A549 (cell line): ENCODE measurements around the gene C1QTNF1. TPM values are rescaled to one million over a fixed set of nuclear protein-coding genes. Genes with fewer than 3 reads are reported as not detected.

Source experiments
- ATAC-seq, 2 experiments: fragments of 200-7000 bp in 1 of 2; fragments of >200 bp in 1 of 2; cut with Nextera tagmentation in 1 of 2; cut with Tn5 transposase in 1 of 2; 3 replicates each; pipeline versions ENCODE4 v1.8.0 to v1.9.1; 2018 to 2020; ENCODE audit warnings: mild to moderate bottlenecking in 1 of 2, moderate library complexity in 1 of 2
- CTCF ChIA-PET: fragments of 300-600 bp; sonication (Branson Sonifier 250); formaldehyde crosslinking; extraction: SDS; loops from one replicate; lab custom pipeline; 2021; ENCODE audit warnings: antibody characterized with exemption, inconsistent platforms; lab: Yijun Ruan, JAX
- POLR2A ChIA-PET: fragments of 350-600 bp; formaldehyde crosslinking; extraction: SDS; loops from one replicate; lab custom pipeline; 2021; ENCODE audit warnings: antibody characterized with exemption, inconsistent platforms; lab: Yijun Ruan, JAX
- DNase-seq, 2 experiments: peaks; one replicate each; pipeline versions ENCODE4 v3.0.0 to v3.0.0-alpha.2; 2011 to 2016; ENCODE audit warnings: low read depth in 1 of 2, low spot score in 1 of 2
- FAIRE-seq: peaks from 2 replicates; lab custom pipeline; 2011; peaks lifted over from hg19 to GRCh38; lab: Jason Lieb, UNC
- H3K27ac ChIP-seq, 2 experiments: fragments of >200 bp; sonication (Bioruptor Twin); formaldehyde crosslinking; 3 replicates each; pipeline ENCODE4 v1.5.1; 2016 to 2017
- H3K4me1 ChIP-seq: fragments of >200 bp; sonication (Bioruptor Twin); formaldehyde crosslinking; 3 replicates; pipeline ENCODE4 v1.6.1; 2016
- H3K4me2 ChIP-seq: fragments of >200 bp; sonication (Bioruptor Twin); formaldehyde crosslinking; 3 replicates; pipeline ENCODE4 v1.6.1; 2016
- H3K4me3 ChIP-seq: fragments of >200 bp; sonication (Bioruptor Twin); formaldehyde crosslinking; 3 replicates; pipeline ENCODE4 v1.5.1; 2016
- H3K9me3 ChIP-seq: fragments of >200 bp; sonication (Bioruptor Twin); formaldehyde crosslinking; 3 replicates; pipeline ENCODE4 v1.6.1; 2016
- CHD2 ChIP-seq: fragments of 150-350 bp; IDR thresholded peaks from 2 replicates; pipeline ENCODE4 v1.6.1; 2014; ENCODE audit warnings: low read length; ENCODE audit not compliant: partially characterized antibody
- CTCF ChIP-seq: fragments of >200 bp; sonication (Bioruptor Twin); formaldehyde crosslinking; IDR thresholded peaks from 3 replicates; pipeline ENCODE4 v1.5.1; 2016
- EHF ChIP-seq: fragments of 250-450 bp; sonication (Bioruptor Pico); IDR thresholded peaks from 2 replicates; pipeline ENCODE4 v1.5.0; 2020; ENCODE audit warnings: mild to moderate bottlenecking
- EHMT2 ChIP-seq: fragments of 200-600 bp; sonication (generic); IDR thresholded peaks from 2 replicates; pipeline ENCODE4 v1.6.1; 2016; ENCODE audit warnings: antibody characterized with exemption, low read depth, mild to moderate bottlenecking, moderate library complexity
- FOSB ChIP-seq: fragments of 250-450 bp; sonication (Bioruptor Pico); IDR thresholded peaks from 2 replicates; pipeline ENCODE4 v1.5.0; 2020; ENCODE audit warnings: mild to moderate bottlenecking, moderate library complexity
- FOXS1 ChIP-seq: fragments of 250-450 bp; sonication (Bioruptor Pico); IDR thresholded peaks from 2 replicates; pipeline ENCODE4 v1.5.0; 2020; ENCODE audit warnings: mild to moderate bottlenecking, moderate library complexity
- HOXA7 ChIP-seq: fragments of 250-450 bp; sonication (Bioruptor Pico); IDR thresholded peaks from 2 replicates; pipeline ENCODE4 v1.5.0; 2020; ENCODE audit warnings: mild to moderate bottlenecking, moderate library complexity
- HOXB13 ChIP-seq: fragments of 250-450 bp; sonication (Bioruptor Pico); IDR thresholded peaks from 2 replicates; pipeline ENCODE4 v1.5.0; 2020; ENCODE audit warnings: low read depth, mild to moderate bottlenecking, moderate library complexity
- MYC ChIP-seq: IDR thresholded peaks from 2 replicates; pipeline ENCODE4 v1.6.1; 2012; ENCODE audit warnings: mild to moderate bottlenecking, inconsistent platforms, low read length, improper control_type of control experiment, borderline replicate concordance
- NFE2L2 ChIP-seq: fragments of 150-350 bp; conservative IDR thresholded peaks from 2 replicates; pipeline ENCODE4 v1.6.1; 2014; ENCODE audit warnings: low read length
- NPAS2 ChIP-seq: fragments of 250-450 bp; sonication (Bioruptor Pico); IDR thresholded peaks from 2 replicates; pipeline ENCODE4 v1.8.0; 2022; ENCODE audit warnings: mild to moderate bottlenecking, moderate library complexity, borderline replicate concordance
- NR3C1 ChIP-seq: fragments of >200 bp; sonication (Bioruptor Twin); formaldehyde crosslinking; IDR thresholded peaks from 3 replicates; pipeline ENCODE4 v1.6.1; 2017
- PHF8 ChIP-seq: fragments of 200-600 bp; sonication (generic); IDR thresholded peaks from 2 replicates; pipeline ENCODE4 v1.6.1; 2016; ENCODE audit warnings: low read depth, mild to moderate bottlenecking, antibody characterized with exemption, moderate library complexity, borderline replicate concordance
- RAD21 ChIP-seq, 2 experiments: fragments of >200 bp in 1 of 2; sonication (Bioruptor Twin) in 1 of 2; formaldehyde crosslinking in 1 of 2; IDR thresholded peaks in 1 of 2; conservative IDR thresholded peaks in 1 of 2; 2 replicates in 1 of 2; 3 replicates in 1 of 2; pipeline ENCODE4 v1.6.1; 2012 to 2018; ENCODE audit warnings: inconsistent platforms in 1 of 2
- RARB ChIP-seq: fragments of 250-450 bp; sonication (Bioruptor Pico); IDR thresholded peaks from 2 replicates; pipeline ENCODE4 v1.8.0; 2021; ENCODE audit warnings: mild to moderate bottlenecking, moderate library complexity
- RNF2 ChIP-seq: fragments of 200-600 bp; sonication (generic); IDR thresholded peaks from 2 replicates; pipeline ENCODE4 v1.6.1; 2016; ENCODE audit warnings: low read depth, mild to moderate bottlenecking, antibody characterized with exemption, moderate library complexity, borderline replicate concordance
- SMC3 ChIP-seq: fragments of >200 bp; sonication (Bioruptor Twin); formaldehyde crosslinking; IDR thresholded peaks from 3 replicates; pipeline ENCODE4 v1.6.1; 2018; ENCODE audit warnings: inconsistent platforms
- TP53 ChIP-seq: fragments of 250-450 bp; sonication (Bioruptor Pico); IDR thresholded peaks from 2 replicates; pipeline ENCODE4 v1.5.0; 2021; ENCODE audit warnings: mild to moderate bottlenecking, moderate library complexity
- ZC3H11A ChIP-seq: fragments of 450-650 bp; IDR thresholded peaks from 2 replicates; pipeline ENCODE4 v1.6.1; 2014; ENCODE audit warnings: antibody characterized with exemption, mild to moderate bottlenecking
- WGBS: methylation state at CpG from one replicate; pipeline ENCODE4 v1.1.6; 2017; ENCODE audit errors: missing lambda C conversion rate; 5-methylcytosine and 5-hydroxymethylcytosine counted together
- polyA plus RNA-seq, 4 experiments: library from polyadenylated mRNA; depleted of rRNA in 3 of 4; stranded (reverse); fragments of >200 nt; fragmentation: RNase III in 1 of 4; extraction: RNeasy Plus Mini Kit Qiagen cat#74134 plus additional on column Dnase treatment in 1 of 4; gene quantifications; 2 replicates in 3 of 4; 3 replicates in 1 of 4; pipeline ENCODE4 v1.2.3, GENCODE V29; 2011 to 2017
- TF ChIP-seq, protein P1 (sequence below): IDR thresholded peaks from 2 replicates; pipeline ENCODE4 v1.6.1; 2012
- TF ChIP-seq, protein P2 (sequence below): fragments of 250-450 bp; sonication (Bioruptor Pico); IDR thresholded peaks from 2 replicates; pipeline ENCODE4 v1.5.0; 2020; ENCODE audit warnings: low read depth, mild to moderate bottlenecking, moderate library complexity
- TF ChIP-seq, protein P3 (sequence below): fragments of 450-650 bp; IDR thresholded peaks from 2 replicates; pipeline ENCODE4 v1.6.1; 2014; ENCODE audit warnings: antibody characterized with exemption

C1QTNF1 gene
- polyA plus RNA-seq, 2 of the 4 experiments (the other 2 are of a cell fraction) = 10.2 to 26.1 TPM

DNA sequence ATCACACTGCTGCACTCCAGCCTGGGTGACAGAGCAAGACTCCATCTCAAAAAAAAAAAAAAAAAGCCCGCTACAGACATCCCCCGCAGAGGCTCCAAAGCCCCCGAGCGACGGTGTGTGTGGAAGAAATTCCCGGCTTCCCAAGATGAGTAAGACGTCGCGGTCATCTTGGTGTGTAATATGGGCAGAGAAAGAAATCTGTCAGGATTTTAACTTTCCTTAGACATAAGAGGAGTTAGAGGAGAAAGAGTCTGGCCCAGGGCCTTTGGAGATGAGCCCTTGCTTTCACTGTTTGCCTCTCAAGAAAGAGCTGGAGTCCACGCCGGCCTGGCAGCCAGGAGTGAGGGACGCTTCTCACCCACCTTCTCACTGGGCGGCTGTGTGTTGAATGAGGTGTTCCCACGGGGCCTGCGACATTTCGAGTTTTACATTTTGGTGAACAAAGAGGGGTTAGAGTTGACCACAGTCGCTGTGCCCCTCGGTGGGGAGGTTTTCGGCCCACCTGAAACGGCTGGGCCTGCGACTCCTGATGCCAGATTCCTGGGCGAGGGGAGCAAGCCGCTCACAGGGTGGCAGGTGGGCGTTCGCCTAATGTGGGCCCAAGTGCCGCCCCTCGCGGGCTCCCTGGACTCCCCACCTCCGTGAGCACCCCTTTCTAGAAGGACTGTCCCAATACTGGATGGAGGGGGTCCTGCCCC, 17.9 kb downstream of the C1QTNF1 start:
- ATAC-seq = peak in 1 of 2 experiments; percentile 6; a peak in 2 of 6 replicates
- ChIA-PET CTCF (interaction anchor here (0.7 to 18.2 kb wide), 28 partner anchors 9 to 361 kb away, joined by 3 to 376 read pairs (median 4); partner anchors contain the start of genes CANT1 and ENGASE), POLR2A (interaction anchor here (3.3 kb wide), 1 partner anchor 14 kb away, joined by 34 read pairs; no protein-coding TSS in a partner anchor)
- Histone ChIP-seq H3K9me3 (no peaks in the 10 kb centered on the region), H3K27ac (peak overlapping the region; percentile 29 to 70; a peak in 5 of 6 replicates), H3K4me2 (no peak overlapping the region), H3K4me3 (no peak overlapping the region), H3K4me1 (peaks cover 42% of the 10 kb centered on the region)
- no peak for FAIRE-seq
- no peak for DNase-seq
- 81% methylated on average over 29 of the region's 29 CpGs for WGBS
- TF ChIP-seq FOXS1 (no peak), RNF2 (no peak)

GRCh38 chr17:79042421-79043190, 18.6 kb downstream of the C1QTNF1 start:
- ChIA-PET CTCF (interaction anchor here (0.7 to 18.2 kb wide), 27 partner anchors 9 to 360 kb away, joined by 3 to 376 read pairs (median 4); partner anchors contain the start of genes CANT1 and ENGASE), POLR2A (interaction anchor here (3.3 kb wide), 1 partner anchor 15 kb away, joined by 34 read pairs; no protein-coding TSS in a partner anchor)
- WGBS = 48% methylated on average over 13 of the region's 13 CpGs
- Histone ChIP-seq H3K4me2 (no peak overlapping the region), H3K9me3 (no peaks in the 10 kb centered on the region), H3K4me3 (no peak overlapping the region), H3K4me1 (peaks cover 36% of the 10 kb centered on the region), H3K27ac (peak overlapping the region; percentile 29 to 70; a peak in 5 of 6 replicates)
- peak; percentile 73 for FAIRE-seq
- DNase-seq = peak; percentile 77 to 93
- TF ChIP-seq EHMT2 (no peak), MYC (no peak), FOSB (CRISPR knock-in tag) (no peak), CTCF (peak; percentile 91), RAD21 (conservative IDR thresholded peaks at IDR 0.05 in 1 of 2, IDR thresholded peaks at IDR 0.05 in 1 of 2) (peak; percentile 80 to 84), EHF (CRISPR knock-in tag) (no peak), HOXA7 (CRISPR knock-in tag) (no peak), SMC3 (peak; percentile 97)
- TF ChIP-seq, protein P1, sequence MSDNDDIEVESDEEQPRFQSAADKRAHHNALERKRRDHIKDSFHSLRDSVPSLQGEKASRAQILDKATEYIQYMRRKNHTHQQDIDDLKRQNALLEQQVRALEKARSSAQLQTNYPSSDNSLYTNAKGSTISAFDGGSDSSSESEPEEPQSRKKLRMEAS = no peak
- ATAC-seq = peak; percentile 49 to 84

DNA sequence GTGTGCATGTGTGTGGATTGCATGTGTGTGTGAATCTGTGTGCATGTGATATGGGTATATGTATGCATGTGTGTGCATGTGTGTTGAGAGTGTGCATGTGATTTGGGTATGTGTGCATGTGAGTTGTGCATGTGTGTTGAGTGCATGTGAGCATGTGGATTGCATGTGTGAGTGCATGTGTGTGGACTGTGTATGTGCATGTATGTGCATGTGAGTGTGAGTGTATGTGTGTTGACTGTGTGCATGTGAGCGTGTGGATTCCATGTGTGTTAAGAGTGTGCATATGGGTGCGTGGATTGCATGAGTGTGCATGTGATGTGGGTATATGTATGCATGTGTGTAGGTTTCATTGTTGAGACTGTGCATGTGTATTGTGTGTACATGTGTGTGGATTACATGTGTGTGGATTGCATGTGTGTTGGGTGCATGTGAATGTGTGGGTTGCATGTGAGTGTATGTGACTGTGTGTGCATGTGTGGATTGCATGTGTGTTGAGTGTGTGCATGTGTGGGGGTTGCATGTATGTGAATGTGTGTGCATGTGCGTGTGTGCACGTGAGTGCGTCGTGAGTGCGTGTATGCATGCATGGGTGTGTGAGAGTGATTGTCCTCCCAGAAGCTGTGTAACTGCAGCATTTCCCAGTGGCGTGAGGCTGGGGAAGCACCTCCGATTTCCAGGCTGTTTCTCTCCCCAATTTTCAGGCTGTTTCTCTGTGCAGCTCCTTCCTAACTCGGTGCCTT, 19.4 kb downstream of the C1QTNF1 start:
- no peak for DNase-seq
- CTCF ChIA-PET = interaction anchor here (1.1 to 11.9 kb wide), 11 partner anchors 9 to 349 kb away, joined by 4 to 289 read pairs (median 67); partner anchors contain the start of gene ENGASE
- H3K4me1 ChIP-seq = peaks cover 28% of the 10 kb centered on the region
- no peak overlapping the region for H3K4me2 ChIP-seq
- H3K27ac ChIP-seq = no peak overlapping the region
- no peak for ATAC-seq
- H3K4me3 ChIP-seq = no peak overlapping the region
- POLR2A ChIA-PET = no interaction called here
- peak; percentile 32 for FAIRE-seq
- no peaks in the 10 kb centered on the region for H3K9me3 ChIP-seq
- 79% methylated on average over 10 of the region's 10 CpGs for WGBS
- no peak for TF ChIP-seq FOXS1
- TF ChIP-seq HOXA7 (CRISPR knock-in tag) = no peak
- TF ChIP-seq, protein P2, sequence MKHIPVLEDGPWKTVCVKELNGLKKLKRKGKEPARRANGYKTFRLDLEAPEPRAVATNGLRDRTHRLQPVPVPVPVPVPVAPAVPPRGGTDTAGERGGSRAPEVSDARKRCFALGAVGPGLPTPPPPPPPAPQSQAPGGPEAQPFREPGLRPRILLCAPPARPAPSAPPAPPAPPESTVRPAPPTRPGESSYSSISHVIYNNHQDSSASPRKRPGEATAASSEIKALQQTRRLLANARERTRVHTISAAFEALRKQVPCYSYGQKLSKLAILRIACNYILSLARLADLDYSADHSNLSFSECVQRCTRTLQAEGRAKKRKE = no peak
- no peak for TF ChIP-seq ZC3H11A
- TF ChIP-seq RARB (CRISPR knock-in tag) = no peak
- no peak for TF ChIP-seq CTCF
- no peak for TF ChIP-seq EHMT2
- TF ChIP-seq CHD2 = no peak
- no peak for TF ChIP-seq NPAS2
- TF ChIP-seq NFE2L2 = no peak
- TF ChIP-seq NR3C1 = no peak
- TF ChIP-seq HOXB13 (CRISPR knock-in tag) = no peak
- TF ChIP-seq PHF8 = no peak
- TF ChIP-seq, protein P3, sequence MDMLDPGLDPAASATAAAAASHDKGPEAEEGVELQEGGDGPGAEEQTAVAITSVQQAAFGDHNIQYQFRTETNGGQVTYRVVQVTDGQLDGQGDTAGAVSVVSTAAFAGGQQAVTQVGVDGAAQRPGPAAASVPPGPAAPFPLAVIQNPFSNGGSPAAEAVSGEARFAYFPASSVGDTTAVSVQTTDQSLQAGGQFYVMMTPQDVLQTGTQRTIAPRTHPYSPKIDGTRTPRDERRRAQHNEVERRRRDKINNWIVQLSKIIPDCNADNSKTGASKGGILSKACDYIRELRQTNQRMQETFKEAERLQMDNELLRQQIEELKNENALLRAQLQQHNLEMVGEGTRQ = no peak
- TF ChIP-seq TP53 (CRISPR knock-in tag) = no peak
- TF ChIP-seq MYC = no peak
